Skin of body (tissue), 2 donors: ENCODE measurements around the gene OTUD7B. TPM values are rescaled to one million over a fixed set of nuclear protein-coding genes. Genes with fewer than 3 reads are reported as not detected.
A peak's percentile ranks its signal among the peaks of the same experiment; 100 is the strongest.
"Not testable (repeated sequence)": the region's sequence is repeated elsewhere in the genome, so short reads cannot be mapped to it uniquely, and the experiment has no call there.

ENCODE experiments used
- DNase-seq: peaks from one replicate; lab custom pipeline; 2025; lab: John Stamatoyannopoulos, UW
- total RNA-seq: library from RNA; depleted of rRNA; stranded (reverse); fragments of >200 nt; gene quantifications from one replicate; pipeline ENCODE4 v1.2.3, GENCODE V29; 2014

The OTUD7B gene
- total RNA-seq, 1 donor from 2014 or later, result 12.8 TPM

GRCh38 chr1:150003801-150004200, 6.7 kb downstream of the OTUD7B start:
- DNase-seq, result no peak

DNA sequence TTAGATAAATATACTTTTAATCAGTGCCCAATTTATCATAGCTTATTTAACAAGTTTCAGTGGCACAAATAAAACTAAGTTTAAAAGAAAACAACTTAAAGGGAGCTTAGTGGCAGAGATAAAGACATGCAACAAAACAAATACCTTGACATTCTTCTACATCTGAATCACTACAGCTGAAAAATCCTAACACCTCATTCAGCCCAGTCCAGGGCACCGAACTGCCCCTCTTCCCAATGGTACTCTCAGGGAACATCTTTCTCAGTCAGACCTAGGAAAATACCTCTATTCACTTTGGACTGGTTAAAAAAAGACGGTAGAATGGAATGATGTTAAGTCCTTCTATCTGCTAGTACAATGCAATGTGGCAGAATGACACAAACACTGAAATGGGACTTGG, 8.3 kb downstream of the OTUD7B start:
- DNase-seq, result no peak

DNA sequence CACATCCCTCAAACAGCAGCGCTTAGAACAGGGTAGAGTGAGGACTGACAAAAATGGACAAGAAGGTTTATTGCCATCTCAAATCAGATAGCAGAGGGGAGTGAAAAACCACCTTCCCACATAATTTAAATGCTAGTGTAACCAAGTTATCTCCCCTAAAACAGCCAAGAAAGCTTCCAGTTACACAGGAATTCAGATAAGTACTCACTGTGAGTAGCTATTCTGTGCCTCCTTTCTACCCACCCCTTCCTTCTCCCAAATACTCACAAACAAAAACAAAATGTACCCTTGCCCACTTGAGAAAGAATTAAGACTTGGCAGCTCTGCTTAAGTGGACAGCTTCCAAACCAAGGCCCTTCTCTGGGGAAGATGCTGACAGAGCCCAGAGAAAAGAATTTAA, 9.1 kb downstream of the OTUD7B start:
- no peak for DNase-seq

DNA sequence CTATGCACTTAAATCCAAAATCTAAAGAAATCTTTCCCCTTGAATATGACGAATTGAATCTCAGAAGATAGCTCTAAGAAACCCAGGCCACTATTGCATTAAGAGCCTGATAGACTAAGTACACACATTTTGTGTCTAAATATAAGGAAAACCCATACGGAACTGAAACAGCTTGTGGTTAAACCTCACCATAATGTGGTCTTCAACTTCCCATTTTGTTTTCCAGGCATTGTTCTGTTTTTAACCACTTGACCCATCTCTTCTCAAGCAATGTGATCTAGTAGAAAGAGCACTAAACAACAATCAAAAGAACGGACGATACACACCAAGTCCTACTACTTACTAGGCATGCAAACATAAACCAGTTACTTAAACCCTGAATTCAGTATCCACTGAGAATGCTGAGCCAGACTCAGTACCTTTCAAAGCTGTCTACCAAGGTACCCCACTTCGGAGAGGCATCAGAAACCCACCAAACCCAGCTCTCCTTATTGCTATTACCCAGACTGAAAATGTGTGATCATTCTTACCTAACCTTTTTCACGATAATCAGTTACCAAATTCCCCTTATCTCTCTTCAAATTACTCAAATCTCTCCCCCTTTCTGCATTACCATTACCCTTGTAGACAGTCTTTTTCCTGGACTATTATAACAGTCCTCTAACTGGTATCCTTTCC, 12.8 kb downstream of the OTUD7B start:
- no peak for DNase-seq

GRCh38 chr1:149995927-149996326, 14.6 kb downstream of the OTUD7B start:
- DNase-seq, result no peak

DNA sequence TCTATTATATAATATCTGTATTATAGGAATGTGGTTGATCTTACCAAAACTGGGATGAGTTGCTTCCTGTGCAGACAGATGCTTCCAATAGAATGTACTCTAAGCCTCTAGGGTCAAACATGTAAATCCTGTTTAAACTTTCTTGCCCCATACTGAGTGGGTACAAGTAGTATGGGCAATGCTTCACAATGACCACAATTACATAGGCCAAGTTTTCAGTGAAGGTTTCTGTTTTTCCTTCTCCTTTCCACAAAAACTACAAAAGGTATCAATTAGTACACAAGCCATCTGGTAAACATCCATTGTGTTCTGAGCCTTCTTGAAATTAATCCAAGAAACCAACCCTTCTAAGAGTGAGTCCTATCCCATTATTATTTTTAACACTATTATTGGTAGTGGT, 16.8 kb downstream of the OTUD7B start:
- DNase-seq, result no peak

DNA sequence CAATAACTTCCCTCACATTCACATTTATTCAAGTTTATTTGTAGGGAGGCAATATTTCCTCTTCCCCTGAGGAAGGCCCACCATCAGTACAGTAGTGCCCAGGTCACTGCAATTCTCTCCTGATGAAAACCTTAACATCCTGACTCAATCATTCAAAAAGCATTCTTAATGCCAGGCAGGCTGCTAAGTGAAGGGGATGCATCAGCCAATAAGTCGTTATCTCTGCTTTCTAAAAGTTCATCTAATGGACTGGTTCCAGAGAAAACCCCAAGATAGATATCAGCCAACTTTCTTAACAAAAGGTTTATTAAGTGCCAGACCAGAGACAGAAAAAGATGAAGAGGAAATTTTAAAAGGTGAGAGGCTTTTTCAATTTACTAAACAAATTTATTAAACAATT, 17.3 kb downstream of the OTUD7B start:
- DNase-seq, result no peak

DNA sequence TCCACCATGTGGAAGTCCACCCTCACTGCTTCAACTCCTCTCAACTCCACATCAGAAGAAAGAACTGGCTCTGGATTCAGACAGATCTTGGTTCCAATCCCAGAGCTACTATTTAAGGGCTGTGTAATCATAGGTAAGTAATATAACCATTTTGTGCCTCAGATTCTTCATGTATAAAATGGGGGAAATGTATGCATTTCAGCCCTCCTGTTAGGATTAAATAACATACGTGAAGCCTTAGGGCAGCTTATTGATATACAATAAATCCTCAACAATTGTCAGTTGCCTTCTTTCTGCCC, 23.3 kb downstream of the OTUD7B start:
- DNase-seq, result no peak

- peak; percentile 58 for DNase-seq
Measured at GRCh38 chr1:149986486-149987296, 23.8 kb downstream of the OTUD7B start.

- no peak for DNase-seq
Measured at GRCh38 chr1:149979972-149980540, 30.5 kb downstream of the OTUD7B start.

- DNase-seq, result no peak
Measured at GRCh38 chr1:149979245-149979971, 31.1 kb downstream of the OTUD7B start.

GRCh38 chr1:149978547-149979023, 31.9 kb downstream of the OTUD7B start:
- DNase-seq, result no peak

- no peak for DNase-seq
Measured at GRCh38 chr1:149977345-149977744, 33.2 kb downstream of the OTUD7B start.

- no peak for DNase-seq
Measured at GRCh38 chr1:149972547-149972946, 38.0 kb downstream of the OTUD7B start.

GRCh38 chr1:149967646-149968045, 42.9 kb downstream of the OTUD7B start:
- no peak for DNase-seq

DNA sequence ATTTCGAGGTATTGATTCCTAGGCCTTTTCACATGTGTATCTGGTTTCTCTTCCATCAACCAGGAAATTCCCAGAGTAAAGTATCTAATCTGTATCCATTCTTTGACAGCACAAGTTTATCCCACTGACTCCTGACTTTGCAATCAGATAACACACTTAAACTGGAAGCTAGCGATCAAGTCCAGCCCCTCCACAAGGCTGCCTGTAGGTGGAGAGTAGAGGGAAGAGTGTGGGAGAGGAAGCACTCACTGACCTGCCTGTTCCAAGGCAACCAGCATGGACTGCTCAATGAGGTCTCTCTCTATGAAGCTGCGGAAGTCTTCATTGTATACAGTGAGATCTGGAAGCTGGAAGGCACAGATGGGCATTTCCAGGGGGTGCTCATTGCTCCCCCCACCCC, 43.5 kb downstream of the OTUD7B start:
- no peak for DNase-seq

DNA sequence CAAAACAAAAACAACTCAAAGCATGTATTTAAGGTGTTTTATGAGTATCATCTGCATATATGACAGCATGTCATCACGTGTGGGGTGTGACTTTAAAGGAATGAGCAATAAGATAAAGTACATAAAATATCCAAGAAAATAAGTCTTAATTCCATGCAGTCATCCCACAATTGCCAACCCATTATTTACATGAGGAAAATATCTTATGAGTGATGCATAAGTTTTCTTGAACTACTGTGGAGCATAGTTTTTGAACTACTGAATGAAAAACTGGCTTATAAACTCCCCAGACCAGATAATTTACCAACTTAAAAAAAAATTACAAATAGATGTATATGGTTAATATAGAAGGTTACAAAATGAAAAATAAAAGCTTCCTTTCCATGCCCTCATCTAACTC, 44.1 kb downstream of the OTUD7B start:
- DNase-seq, result no peak

DNA sequence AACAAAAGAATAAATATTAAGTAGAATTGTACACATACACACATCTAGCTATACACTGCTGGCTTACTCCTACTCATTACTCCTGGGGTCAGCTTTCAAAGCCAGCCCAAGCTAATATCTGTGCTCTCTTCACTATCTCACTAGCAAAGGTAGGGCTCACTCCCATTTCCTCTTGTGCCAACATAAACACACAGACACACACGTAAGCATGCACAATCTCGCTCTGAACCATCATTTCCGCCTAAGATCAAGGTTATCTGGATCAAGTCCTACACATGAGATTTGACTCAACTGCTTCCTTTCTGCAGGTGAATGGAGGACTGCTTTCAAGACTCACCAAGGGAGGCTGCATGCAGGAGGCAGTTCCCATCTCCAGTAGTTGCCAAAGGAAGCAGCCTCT, 45.1 kb downstream of the OTUD7B start:
- DNase-seq, result no peak

GRCh38 chr1:149963358-149963757, 47.2 kb downstream of the OTUD7B start:
- no peak for DNase-seq

DNA sequence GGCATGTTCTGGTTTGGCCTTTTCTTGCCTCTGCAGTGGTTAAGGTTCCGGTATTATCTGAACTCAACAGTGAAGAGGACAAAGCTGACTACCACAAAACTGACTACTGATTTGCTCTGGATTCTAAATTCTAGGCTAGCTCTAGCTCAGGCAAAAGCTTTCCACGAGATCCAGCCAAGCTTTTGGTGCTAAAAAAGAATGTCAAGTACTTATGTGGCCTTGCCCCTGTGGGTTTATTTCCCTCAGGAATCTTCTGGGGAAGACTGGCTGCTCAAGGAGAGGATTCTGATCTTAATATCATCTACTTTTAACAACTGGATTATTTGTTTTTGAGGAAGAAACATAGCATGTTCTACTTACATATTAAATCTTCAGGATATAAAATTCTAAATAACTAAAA, 47.8 kb downstream of the OTUD7B start:
- no peak for DNase-seq

- no peak for DNase-seq
Measured at GRCh38 chr1:149962039-149962647, 48.4 kb downstream of the OTUD7B start.

- not testable (repeated sequence) for DNase-seq
Measured at GRCh38 chr1:149957548-149957947, 53.0 kb downstream of the OTUD7B start.
